GM18951 (cell line): ENCODE measurements around the gene H6PD.

ENCODE experiments used
- POLR2A ChIP-seq: IDR thresholded peaks from 4 replicates; pipeline ENCODE4 v1.6.1; 2011; ENCODE audit warnings: mild to moderate bottlenecking; ENCODE audit not compliant: insufficient read length, insufficient read depth; ENCODE audit errors: extremely low read depth
- in situ Hi-C: fragments of 300-500 bp; cut with MboI; formaldehyde crosslinking; loops from one replicate; pipeline ENCODE4 v1.12.0; 2022; ENCODE audit warnings: low sequenced_read_pairs, mixed read lengths, inconsistent platforms; ENCODE audit not compliant: unreplicated experiment

The H6PD gene

GRCh38 chr1:9239622-9240401, 5.2 kb downstream of the H6PD start:
- in situ Hi-C loops, result no loop called here
- no peak for TF ChIP-seq POLR2A

GRCh38 chr1:9240914-9241820, 6.6 kb downstream of the H6PD start:
- TF ChIP-seq POLR2A, result no peak
- in situ Hi-C loops, result no loop called here

GRCh38 chr1:9241891-9242290, 7.3 kb downstream of the H6PD start:
- no peak for TF ChIP-seq POLR2A
- in situ Hi-C loops, result no loop called here

GRCh38 chr1:9242338-9242969, 7.9 kb downstream of the H6PD start:
- no peak for TF ChIP-seq POLR2A
- in situ Hi-C loops, result no loop called here

GRCh38 chr1:9243066-9243739, 8.6 kb downstream of the H6PD start:
- TF ChIP-seq POLR2A, result no peak
- in situ Hi-C loops, result no loop called here

- no peak for TF ChIP-seq POLR2A
- in situ Hi-C loops, result no loop called here
Measured at GRCh38 chr1:9244501-9245229, 10.1 kb downstream of the H6PD start.

GRCh38 chr1:9245230-9245619, 10.7 kb downstream of the H6PD start:
- in situ Hi-C loops, result no loop called here
- TF ChIP-seq POLR2A, result no peak

GRCh38 chr1:9245661-9246060, 11.1 kb downstream of the H6PD start:
- TF ChIP-seq POLR2A, result no peak
- in situ Hi-C loops, result no loop called here

GRCh38 chr1:9246215-9246614, 11.6 kb downstream of the H6PD start:
- in situ Hi-C loops, result no loop called here
- TF ChIP-seq POLR2A, result no peak

- no peak for TF ChIP-seq POLR2A
- in situ Hi-C loops, result no loop called here
Measured at GRCh38 chr1:9246841-9247785, 12.5 kb downstream of the H6PD start.

- in situ Hi-C loops, result no loop called here
- TF ChIP-seq POLR2A, result no peak
Measured at GRCh38 chr1:9247894-9248293, 13.3 kb downstream of the H6PD start.
